ENCODE results near the gene EVA1A.

The EVA1A gene

GRCh38 chr2:75586971-75587370 lies 26.2 kb upstream of the EVA1A start:
- no peak overlapping the region for H3K27ac ChIP-seq (ENCODE audit: low read depth, low read length)
- TF ChIP-seq, protein P1, sequence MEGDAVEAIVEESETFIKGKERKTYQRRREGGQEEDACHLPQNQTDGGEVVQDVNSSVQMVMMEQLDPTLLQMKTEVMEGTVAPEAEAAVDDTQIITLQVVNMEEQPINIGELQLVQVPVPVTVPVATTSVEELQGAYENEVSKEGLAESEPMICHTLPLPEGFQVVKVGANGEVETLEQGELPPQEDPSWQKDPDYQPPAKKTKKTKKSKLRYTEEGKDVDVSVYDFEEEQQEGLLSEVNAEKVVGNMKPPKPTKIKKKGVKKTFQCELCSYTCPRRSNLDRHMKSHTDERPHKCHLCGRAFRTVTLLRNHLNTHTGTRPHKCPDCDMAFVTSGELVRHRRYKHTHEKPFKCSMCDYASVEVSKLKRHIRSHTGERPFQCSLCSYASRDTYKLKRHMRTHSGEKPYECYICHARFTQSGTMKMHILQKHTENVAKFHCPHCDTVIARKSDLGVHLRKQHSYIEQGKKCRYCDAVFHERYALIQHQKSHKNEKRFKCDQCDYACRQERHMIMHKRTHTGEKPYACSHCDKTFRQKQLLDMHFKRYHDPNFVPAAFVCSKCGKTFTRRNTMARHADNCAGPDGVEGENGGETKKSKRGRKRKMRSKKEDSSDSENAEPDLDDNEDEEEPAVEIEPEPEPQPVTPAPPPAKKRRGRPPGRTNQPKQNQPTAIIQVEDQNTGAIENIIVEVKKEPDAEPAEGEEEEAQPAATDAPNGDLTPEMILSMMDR (IDR thresholded peaks at IDR 0.05; ENCODE audit: insufficient read depth, low read length, poor library complexity, severe bottlenecking) = no peak
- no peaks in the 10 kb centered on the region for H3K27me3 ChIP-seq (ENCODE audit: low read length)
- H2AFZ ChIP-seq (ENCODE audit: low read depth, low read length, severe bottlenecking) = no peak overlapping the region
- H3K9me2 ChIP-seq (replicated peaks; ENCODE audit: insufficient read depth, low read length) = no peaks in the 10 kb centered on the region
- no peaks in the 10 kb centered on the region for H3K79me2 ChIP-seq (ENCODE audit: insufficient read depth, low read length)
- H4K20me1 ChIP-seq (ENCODE audit: low read depth, low read length) = no peaks in the 10 kb centered on the region
- H3F3A ChIP-seq (ENCODE audit: insufficient read depth) = no peaks in the 10 kb centered on the region
- no peak overlapping the region for H3K9ac ChIP-seq (ENCODE audit: low read length)
- no peaks in the 10 kb centered on the region for H3K9me3 ChIP-seq (ENCODE audit: insufficient read depth, low read length)
- no peak overlapping the region for H3K4me3 ChIP-seq (ENCODE audit: insufficient read depth, low read length, poor library complexity, severe bottlenecking)
- H3K4me2 ChIP-seq (ENCODE audit: low read depth, low read length, poor library complexity, severe bottlenecking) = no peak overlapping the region
- H3K36me3 ChIP-seq (ENCODE audit: low read length) = no peaks in the 10 kb centered on the region

- Histone ChIP-seq H3K36me3 (ENCODE audit: low read length) (no peaks in the 10 kb centered on the region), H3K27me3 (ENCODE audit: low read length) (no peaks in the 10 kb centered on the region), H2AFZ (ENCODE audit: low read depth, low read length, severe bottlenecking) (no peak overlapping the region), H3K27ac (ENCODE audit: low read depth, low read length) (no peak overlapping the region), H3K79me2 (ENCODE audit: insufficient read depth, low read length) (no peaks in the 10 kb centered on the region), H3K9ac (ENCODE audit: low read length) (no peak overlapping the region), H3K4me2 (ENCODE audit: low read depth, low read length, poor library complexity, severe bottlenecking) (no peak overlapping the region), H3F3A (ENCODE audit: insufficient read depth) (no peaks in the 10 kb centered on the region), H3K9me2 (replicated peaks; ENCODE audit: insufficient read depth, low read length) (no peaks in the 10 kb centered on the region), H4K20me1 (ENCODE audit: low read depth, low read length) (no peaks in the 10 kb centered on the region), H3K9me3 (ENCODE audit: insufficient read depth, low read length) (no peaks in the 10 kb centered on the region), H3K4me3 (ENCODE audit: insufficient read depth, low read length, poor library complexity, severe bottlenecking) (no peak overlapping the region)
- TF ChIP-seq, protein P1 (IDR thresholded peaks at IDR 0.05; ENCODE audit: insufficient read depth, low read length, poor library complexity, severe bottlenecking) = no peak
- no peak for TF ChIP-seq EZH2phosphoT487 (conservative IDR thresholded peaks at IDR 0.05; ENCODE audit: low read length)
Measured at GRCh38 chr2:75582840-75583239, 22.1 kb upstream of the EVA1A start.

- Histone ChIP-seq H3K27ac (ENCODE audit: low read depth, low read length) (no peak overlapping the region), H3K36me3 (ENCODE audit: low read length) (no peaks in the 10 kb centered on the region), H2AFZ (ENCODE audit: low read depth, low read length, severe bottlenecking) (no peak overlapping the region), H4K20me1 (ENCODE audit: low read depth, low read length) (no peaks in the 10 kb centered on the region), H3K4me2 (ENCODE audit: low read depth, low read length, poor library complexity, severe bottlenecking) (no peak overlapping the region), H3K79me2 (ENCODE audit: insufficient read depth, low read length) (no peaks in the 10 kb centered on the region), H3K9me3 (ENCODE audit: insufficient read depth, low read length) (no peaks in the 10 kb centered on the region), H3F3A (ENCODE audit: insufficient read depth) (no peaks in the 10 kb centered on the region), H3K4me3 (ENCODE audit: insufficient read depth, low read length, poor library complexity, severe bottlenecking) (no peak overlapping the region), H3K27me3 (ENCODE audit: low read length) (no peaks in the 10 kb centered on the region), H3K9me2 (replicated peaks; ENCODE audit: insufficient read depth, low read length) (no peaks in the 10 kb centered on the region), H3K9ac (ENCODE audit: low read length) (no peak overlapping the region)
- TF ChIP-seq, protein P1 (IDR thresholded peaks at IDR 0.05; ENCODE audit: insufficient read depth, low read length, poor library complexity, severe bottlenecking) = no peak
- no peak for TF ChIP-seq EZH2phosphoT487 (conservative IDR thresholded peaks at IDR 0.05; ENCODE audit: low read length)
Measured at GRCh38 chr2:75580606-75581005, 19.9 kb upstream of the EVA1A start.

- H3K4me2 ChIP-seq (ENCODE audit: low read depth, low read length, poor library complexity, severe bottlenecking) = no peak overlapping the region
- H3K36me3 ChIP-seq (ENCODE audit: low read length) = no peaks in the 10 kb centered on the region
- H3K9me3 ChIP-seq (ENCODE audit: insufficient read depth, low read length) = no peaks in the 10 kb centered on the region
- H3K27ac ChIP-seq (ENCODE audit: low read depth, low read length) = no peak overlapping the region
- no peaks in the 10 kb centered on the region for H4K20me1 ChIP-seq (ENCODE audit: low read depth, low read length)
- no peak overlapping the region for H3K4me3 ChIP-seq (ENCODE audit: insufficient read depth, low read length, poor library complexity, severe bottlenecking)
- H3F3A ChIP-seq (ENCODE audit: insufficient read depth) = no peaks in the 10 kb centered on the region
- no peaks in the 10 kb centered on the region for H3K79me2 ChIP-seq (ENCODE audit: insufficient read depth, low read length)
- H3K9me2 ChIP-seq (replicated peaks; ENCODE audit: insufficient read depth, low read length) = no peaks in the 10 kb centered on the region
- H3K9ac ChIP-seq (ENCODE audit: low read length) = no peak overlapping the region
- no peaks in the 10 kb centered on the region for H3K27me3 ChIP-seq (ENCODE audit: low read length)
- H2AFZ ChIP-seq (ENCODE audit: low read depth, low read length, severe bottlenecking) = no peak overlapping the region
- no peak for TF ChIP-seq EZH2phosphoT487 (conservative IDR thresholded peaks at IDR 0.05; ENCODE audit: low read length)
- TF ChIP-seq, protein P1 (IDR thresholded peaks at IDR 0.05; ENCODE audit: insufficient read depth, low read length, poor library complexity, severe bottlenecking) = no peak
Measured at GRCh38 chr2:75580156-75580555, 19.4 kb upstream of the EVA1A start.
